OCI-LY7 (cell line): Measurements from ENCODE around the gene LIPE.

ENCODE experiments used
- CTCF ChIP-seq: fragments of 200-600 bp; sonication (generic); conservative IDR thresholded peaks from 2 replicates; pipeline ENCODE4 v1.5.1; 2014; ENCODE audit warnings: mild to moderate bottlenecking, antibody characterized with exemption, low read length, moderate library complexity, mixed read lengths
- EZH2phosphoT487 ChIP-seq: fragments of 200-600 bp; sonication (generic); IDR thresholded peaks from 2 replicates; pipeline ENCODE4 v1.6.1; 2018; ENCODE audit warnings: low read depth, borderline replicate concordance, mild to moderate bottlenecking, mixed run types, antibody characterized with exemption, low read length, moderate library complexity, mixed read lengths

DNA sequence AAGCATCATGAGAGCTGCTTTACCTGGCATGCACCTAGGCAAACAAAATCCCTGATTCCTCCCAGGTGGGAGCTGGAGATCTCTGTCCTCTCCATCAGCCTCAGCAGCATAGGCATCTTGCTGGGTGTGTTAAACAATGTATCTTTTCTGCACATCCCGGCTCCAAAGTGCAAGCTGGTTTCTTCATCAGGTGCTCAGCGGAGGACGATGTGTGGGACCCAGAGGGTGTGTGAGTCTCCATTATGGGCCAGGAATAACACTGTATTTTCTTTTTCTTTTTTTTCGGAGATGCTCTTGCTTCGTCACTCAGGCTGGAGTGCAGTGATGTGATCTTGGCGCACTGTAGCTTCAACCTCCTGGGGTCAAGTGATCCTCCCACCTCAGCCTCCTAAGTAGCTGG is 47.0 kb downstream of the LIPE start:
- TF ChIP-seq CTCF = no peak
- no peak for TF ChIP-seq EZH2phosphoT487
